GM19193 (cell line): ENCODE results near the gene LRRC7.

Experiments
- POLR2A ChIP-seq: IDR thresholded peaks from 4 replicates; pipeline ENCODE4 v1.6.1; 2011; ENCODE audit not compliant: insufficient read depth, insufficient read length; ENCODE audit errors: extremely low read depth

Gene LRRC7

DNA sequence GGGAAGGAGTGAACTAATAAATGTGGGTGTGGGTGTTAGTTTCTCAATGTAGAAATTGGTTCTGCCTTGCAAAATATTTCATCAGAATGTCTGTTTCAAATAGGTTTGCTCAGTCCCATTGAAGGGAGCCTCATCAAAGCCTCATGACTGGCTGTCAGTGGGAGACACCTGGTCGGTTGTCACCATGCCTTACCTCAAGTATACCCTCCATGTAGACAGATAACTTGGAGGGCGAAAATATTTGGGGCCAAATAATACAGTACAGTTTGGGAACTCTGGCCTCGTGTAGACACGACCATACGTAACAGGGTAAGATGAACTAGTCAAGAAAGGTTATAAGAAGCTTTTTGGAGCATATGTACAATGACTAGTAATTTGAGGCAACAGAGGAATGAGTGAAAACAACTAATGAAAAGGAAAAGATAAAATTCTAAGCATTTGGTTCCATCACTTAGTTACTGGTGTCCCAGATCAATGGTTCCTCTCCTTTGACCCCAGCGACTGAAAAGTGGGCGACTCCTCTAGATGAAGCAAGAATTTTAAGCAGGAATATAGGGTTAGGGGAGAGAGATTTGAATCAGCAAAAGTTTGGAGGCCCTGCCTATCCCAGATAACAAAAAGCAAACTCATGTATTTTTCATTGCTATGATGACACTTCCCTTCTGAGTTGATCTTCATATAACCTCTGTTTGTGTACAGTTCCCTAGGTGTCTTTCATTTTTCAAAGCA lies 473.8 kb downstream of the LRRC7 start:
- no peak for TF ChIP-seq POLR2A

DNA sequence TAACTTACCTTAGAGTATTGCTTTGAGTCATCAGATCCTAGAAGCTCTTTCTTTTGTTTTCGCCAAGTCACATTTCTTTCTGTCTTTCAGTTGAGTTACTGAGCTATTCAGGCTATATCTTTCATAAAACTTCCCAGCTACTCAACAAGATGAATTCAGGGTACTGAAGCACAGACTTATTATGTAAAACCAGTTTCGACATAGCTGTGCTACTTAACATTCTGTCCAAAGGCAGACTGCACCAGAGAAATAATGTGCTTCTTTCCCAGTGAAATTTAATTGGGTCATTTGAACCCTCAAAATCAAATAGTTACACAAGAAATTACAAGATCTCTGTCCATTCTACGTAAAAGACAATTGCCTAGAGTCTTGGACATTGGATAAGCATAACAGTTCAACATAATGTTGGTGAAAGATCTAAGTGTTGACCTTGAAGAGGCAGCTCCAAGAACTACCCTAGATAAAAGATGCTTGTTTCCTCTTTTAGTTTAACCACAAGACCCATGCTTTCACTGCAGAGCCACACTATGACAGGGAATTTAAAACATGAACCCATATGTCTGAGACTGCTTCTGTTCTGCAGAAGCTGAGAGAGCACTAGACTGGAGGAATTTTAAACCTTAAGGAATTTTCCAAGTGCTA lies 474.5 kb downstream of the LRRC7 start:
- TF ChIP-seq POLR2A, result no peak

DNA sequence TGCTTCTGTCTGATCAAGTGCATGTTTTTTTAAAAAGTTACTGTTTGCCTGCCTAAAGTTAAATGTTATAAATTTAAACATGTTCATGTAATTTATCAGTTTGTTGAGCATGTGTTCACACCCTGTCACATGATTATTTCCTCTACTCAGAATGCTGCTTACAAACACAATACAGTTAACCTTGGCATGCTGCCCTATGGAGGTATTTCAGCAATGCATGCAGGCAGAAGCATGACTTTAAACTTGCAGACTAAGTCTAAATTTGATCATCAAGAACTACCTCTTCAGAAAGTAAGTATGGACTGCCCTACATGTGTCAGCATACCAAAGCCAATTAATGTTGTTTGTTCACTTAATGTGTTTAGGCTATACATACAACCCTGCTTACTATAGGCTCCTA lies 476.1 kb downstream of the LRRC7 start:
- TF ChIP-seq POLR2A, result no peak

DNA sequence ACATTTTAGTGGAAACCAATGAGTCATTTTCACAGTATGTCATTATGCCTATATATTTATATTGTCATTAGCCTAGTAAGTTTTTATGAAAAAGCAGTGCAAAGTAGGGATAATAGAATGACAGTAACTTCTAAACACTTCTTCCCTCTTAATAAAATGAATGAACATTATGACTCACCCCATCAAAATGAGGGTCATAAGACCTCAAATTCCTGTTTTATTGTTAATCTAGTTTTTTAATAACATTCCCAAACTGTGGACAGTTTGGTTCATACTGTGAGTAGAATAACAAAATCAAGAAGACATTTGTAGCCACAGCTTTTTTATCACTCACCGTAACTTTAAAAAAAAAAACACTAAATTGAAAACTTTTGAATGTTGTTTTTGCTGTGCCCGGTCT lies 477.1 kb downstream of the LRRC7 start:
- TF ChIP-seq POLR2A, result no peak

DNA sequence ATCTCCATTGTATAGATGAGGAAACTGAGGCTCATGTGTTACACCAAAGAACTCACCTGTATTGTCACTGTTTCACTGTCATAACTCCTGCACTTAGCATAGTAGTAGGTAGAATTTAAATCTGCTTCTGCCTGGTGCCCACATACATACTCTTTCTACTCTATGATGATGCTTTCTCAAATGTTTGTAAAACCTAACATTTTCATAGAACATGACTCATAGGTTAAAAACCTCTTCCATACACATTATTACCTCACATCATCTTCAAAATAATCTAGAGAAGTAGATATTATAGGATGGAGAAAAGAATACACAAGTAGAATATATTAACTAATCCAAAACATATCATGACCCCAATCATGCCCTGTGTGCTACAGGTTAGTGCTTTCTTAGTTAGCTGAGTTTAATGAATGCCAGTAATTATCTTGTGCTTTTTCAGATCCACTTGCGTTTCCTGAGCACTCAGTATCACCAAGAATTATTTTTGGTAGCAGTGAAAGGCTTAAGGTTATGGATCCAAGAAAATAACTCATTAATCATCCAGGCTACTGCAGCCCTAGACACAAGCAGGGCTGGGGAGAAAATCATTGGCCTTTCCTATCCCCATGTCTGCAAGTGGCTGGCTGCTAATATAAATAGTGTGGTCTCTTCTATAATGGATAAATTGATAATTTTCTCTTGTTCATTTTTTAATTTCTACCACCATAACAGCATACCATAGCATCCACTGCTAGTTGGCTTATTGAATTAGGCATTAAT lies 480.8 kb downstream of the LRRC7 start:
- TF ChIP-seq POLR2A, result no peak

DNA sequence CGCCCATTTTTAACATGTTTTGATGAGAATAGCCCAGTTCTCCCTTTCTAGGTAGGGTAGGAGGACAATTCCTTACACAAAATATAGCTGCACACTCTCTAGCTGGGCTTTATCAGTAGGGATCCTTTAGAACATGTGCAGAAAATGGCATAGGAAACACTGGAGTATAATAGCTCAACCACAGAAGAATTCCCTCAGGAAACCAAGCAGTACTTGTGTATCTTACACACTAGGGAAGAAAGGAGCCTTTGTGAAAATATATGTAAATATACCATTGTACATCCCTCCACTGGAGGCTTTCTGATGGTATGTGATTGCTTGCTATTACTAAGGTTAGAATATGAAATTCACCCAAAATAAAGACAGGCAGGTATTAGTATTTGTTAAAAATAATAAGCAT lies 484.2 kb downstream of the LRRC7 start:
- no peak for TF ChIP-seq POLR2A

DNA sequence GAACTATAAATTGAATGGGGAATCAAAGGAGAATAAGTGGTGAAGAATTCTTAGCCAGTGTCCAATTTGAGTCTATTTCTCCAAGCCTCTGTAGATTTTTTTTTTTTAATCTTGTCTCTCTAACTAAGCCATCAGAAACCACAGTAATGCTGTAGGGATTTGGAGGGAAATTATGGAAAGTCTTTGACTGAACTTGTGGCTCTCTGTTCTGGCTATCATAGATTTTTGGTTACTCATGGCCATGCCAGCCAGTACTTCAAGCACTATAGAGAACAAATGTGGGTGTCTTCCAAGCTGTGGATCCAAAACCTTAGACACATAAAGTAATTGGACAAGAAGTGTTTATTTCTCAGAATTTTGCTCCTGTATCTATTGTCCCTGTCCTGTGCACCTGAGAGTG lies 489.8 kb downstream of the LRRC7 start:
- TF ChIP-seq POLR2A, result no peak

DNA sequence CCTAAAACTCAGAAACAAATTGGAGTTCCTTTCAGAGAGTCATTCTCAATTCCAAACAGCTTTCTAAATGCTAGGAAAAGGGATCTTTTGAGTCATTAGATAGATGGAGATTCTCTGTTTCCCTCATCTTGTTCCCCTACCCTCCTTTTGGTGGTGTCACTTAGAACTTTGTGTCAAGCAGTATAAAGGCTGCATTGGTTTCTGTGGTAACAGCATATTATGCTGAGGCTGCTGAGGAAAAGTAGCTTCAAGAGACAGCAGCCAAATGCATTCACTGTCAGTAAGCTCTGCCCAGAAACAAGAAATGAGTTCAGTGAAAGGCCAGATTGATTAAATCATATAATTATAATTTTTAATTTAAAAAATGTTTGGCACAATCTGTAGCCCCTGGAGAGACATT lies 493.5 kb downstream of the LRRC7 start:
- no peak for TF ChIP-seq POLR2A

DNA sequence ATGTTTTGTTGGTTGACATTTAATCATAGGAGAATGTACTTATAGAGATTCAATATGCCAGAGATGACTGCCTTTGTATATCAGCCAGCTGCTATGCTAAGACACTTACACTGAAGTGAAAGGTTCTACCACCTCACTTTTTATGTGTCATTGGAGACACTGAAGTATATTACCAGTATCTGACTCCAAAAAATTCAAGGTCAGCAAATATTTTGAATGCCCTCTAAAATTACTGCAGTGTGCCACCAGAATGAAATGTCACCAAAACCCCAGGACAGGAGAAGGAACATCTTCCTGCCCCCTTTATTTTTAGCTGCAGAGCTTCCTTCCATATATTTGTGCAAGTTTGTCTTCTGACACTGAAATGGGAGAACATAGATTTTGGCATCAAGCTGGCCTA lies 496.1 kb downstream of the LRRC7 start:
- TF ChIP-seq POLR2A, result no peak

DNA sequence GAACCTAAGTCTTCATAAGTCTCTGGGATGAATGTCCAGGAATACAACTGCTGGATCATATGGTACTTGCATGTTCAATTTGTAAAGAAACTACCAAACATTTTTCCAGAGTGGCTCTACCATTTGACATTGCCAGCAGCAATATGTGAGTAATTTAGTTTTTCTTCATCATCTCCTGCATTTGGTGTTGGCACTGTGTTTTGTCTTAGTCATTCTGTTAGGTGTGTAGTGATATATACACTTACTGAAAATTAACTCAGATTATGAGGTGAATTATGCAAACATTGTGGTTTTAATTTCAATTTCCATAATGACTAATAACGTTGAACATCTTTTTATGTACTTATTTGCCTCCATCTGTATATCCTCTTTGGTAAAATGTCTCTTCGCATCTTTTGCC lies 499.0 kb downstream of the LRRC7 start:
- TF ChIP-seq POLR2A, result no peak

DNA sequence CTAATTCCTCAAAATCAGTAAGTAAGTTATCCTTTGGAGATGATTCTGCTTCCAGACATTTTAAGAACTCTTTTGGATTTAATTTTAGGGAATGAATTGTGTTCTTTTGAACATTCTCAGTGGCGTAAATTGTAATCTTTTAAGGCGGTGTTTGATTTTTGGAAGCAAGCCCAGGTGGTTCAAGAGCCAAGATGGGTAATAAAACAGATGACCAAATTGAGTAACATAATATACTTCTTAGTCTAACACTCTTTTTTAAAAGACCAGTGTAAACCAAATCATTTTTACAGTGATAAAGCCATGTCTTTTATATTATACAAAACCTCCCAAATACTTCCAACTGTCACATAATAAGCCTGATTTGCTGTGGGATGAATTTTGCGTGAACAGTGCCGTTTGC lies 503.9 kb downstream of the LRRC7 start:
- TF ChIP-seq POLR2A, result no peak

DNA sequence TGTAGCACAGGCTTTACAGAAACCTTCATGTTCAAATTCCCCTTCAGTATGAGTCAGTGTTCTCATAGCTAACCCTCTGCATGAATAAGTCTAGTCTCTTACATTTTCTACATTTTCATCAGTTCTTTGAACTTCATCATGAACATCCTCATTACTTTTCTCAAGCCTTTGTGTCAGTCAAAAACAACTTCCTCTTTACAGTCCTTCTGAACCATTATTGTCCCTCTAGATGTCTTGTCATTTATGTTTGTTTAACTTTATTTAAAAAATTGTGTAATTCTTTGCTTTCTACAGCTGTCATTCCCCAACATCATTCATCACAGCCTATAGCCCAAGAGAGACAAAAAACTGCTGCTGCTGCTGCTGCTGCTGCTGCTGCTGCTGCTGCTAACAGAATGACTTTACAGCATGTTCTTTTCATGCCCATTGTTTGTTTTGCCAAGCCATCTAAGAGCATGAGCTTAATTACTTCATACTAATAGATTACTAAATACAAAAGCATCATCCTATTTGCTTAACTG lies 504.6 kb downstream of the LRRC7 start:
- TF ChIP-seq POLR2A, result no peak

DNA sequence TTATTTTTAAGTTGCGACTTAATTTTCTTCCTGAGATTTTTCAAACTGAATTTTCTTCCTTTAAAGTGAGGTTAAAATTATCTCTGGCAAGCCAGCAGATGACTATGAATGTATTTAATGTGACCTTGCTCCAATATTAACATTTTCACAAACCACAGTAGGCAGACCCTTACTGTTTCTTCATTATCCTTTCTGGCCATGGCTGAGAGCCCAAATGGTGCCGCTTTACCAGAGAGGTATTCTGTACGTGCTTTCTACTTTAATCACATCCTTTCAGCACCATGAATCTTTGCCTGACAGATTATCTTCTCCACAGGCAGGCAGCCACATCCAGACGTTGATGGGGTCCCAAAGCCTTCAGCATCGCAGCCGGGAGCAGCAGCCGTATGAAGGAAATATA lies 508.0 kb downstream of the LRRC7 start:
- TF ChIP-seq POLR2A, result no peak

DNA sequence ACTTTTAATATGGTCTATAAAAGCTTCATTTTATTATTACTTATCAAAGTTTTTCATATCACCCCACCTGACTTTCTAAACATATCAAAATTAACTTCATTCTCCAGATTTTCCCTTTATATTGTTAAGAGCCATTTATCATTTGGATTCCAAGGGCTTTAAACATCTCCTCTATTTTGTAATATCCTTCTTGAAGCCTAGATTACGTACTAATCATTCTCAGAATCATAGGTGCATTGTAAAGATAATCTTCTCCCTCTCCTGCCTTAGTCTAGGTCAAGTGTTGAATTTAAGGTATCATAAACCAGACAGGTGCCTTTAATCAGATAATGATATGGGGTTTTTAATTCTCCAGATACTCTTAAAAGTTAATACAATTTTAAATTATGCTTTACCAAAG lies 509.3 kb downstream of the LRRC7 start:
- no peak for TF ChIP-seq POLR2A

DNA sequence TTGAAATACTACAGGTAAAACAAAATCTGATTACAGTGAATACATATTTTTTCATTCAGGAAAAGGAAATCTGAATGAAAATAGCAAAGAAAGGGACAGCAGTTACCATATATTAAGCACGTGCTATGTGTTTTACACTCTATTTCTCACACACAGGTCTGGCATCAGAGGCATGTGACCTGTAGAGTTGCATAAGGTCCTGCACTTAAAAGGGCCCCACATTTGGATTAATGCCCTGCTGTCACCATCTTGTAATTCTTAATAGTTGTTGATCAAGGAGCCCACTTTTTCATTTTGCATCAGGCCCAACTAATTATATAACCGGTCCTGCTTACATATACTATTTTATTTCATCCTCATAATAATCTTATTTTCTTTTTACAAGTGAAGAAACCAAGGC lies 511.8 kb downstream of the LRRC7 start:
- TF ChIP-seq POLR2A, result no peak

DNA sequence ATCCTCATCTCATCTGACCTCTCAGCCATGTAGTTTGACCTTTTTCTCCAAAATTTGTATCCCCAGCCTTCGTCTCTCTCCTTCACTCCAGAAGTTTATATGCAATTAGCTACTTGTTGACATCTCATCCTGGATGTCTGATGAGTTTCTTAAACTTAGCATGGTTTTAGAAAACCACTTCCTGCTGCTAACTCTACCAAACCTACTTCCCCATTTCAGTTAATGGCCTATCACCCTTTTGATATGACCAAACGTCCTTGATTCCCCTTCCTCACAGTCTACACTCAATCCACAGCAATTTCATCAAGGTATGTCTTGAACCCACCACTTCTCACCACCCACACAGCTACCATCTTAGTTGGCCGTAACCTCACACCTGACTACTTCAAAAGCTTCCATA lies 515.8 kb downstream of the LRRC7 start:
- TF ChIP-seq POLR2A, result no peak
